ENCODE data around the gene BPIFB1. TPM values are rescaled to one million over a fixed set of nuclear protein-coding genes. Genes with fewer than 3 reads are reported as not detected.
A peak's percentile ranks its signal among the peaks of the same experiment; 100 is the strongest.

The BPIFB1 gene
- total and polyA plus RNA-seq, 9 of the 15 experiments (the other 6 are each of a cell fraction or from before 2014, with no cell fraction given): not detected

DNA sequence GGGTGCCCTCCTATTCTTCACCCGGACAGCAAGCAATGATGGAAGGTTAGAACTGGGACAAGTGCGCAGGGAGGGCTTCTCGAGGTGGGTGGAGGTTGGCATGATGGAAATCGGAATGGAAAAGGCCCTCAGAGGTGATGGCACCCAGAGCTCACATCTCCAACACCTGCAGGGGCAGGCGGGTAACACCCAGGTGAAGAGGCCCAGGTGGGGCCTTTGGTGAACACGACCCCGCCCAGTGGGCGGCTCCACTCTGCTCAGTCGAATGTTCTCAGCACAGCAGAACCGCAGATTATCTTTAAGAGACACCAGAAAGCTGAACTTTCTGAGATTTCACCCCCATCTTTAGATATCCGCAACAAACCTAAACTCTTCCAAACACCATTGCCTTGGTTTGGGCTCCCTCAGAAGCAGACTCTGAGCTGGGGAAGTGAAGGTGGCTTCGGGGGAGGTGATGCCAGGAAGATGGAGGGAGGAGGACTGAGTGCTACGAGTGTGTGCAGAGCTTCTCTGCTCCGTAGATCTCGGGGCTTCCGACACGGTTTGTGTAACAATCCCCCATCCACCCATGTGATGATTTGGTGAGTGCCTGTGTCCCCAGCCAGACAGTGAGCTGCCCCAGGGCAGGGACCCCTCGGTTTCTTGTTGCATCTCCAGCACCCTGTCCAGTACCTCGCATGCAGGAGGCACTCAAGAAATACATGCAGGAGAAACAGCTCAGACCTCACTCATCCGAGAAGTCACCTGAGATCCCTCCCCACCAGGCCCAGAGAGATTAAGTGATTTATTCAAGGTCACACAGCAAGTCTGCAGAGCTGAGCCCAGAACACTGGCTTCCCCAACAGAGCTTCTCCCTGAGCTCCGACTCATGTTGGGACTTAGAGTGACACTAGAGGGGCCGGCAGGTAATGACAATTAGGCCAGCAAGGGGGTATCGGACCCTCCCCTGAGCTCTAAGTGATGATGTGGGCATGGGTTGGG lies 45.4 kb downstream of the BPIFB1 start:
- H3K36me3 ChIP-seq (ENCODE audit: control insufficient read depth, insufficient read depth, low read length): no peaks in the 10 kb centered on the region
- H3K4me2 ChIP-seq (ENCODE audit: insufficient read depth, low read length): no peak overlapping the region
- BruUV-seq (replicated peaks): no TSS peak
- H2AFZ ChIP-seq (ENCODE audit: low read depth, low read length): no peak overlapping the region
- H3K79me2 ChIP-seq (ENCODE audit: control insufficient read depth, insufficient read depth, low read length): no peaks in the 10 kb centered on the region
- no peaks in the 10 kb centered on the region for H3K9me1 ChIP-seq (ENCODE audit: control insufficient read depth, insufficient read depth, low read length)
- ATAC-seq (no peak), DNase-seq (ENCODE audit: extremely low read depth in 1 of 4, low spot score in 3 of 4) (no peak), FAIRE-seq (no peak)
- H3K27me3 ChIP-seq (ENCODE audit: control insufficient read depth in 2 of 2, insufficient read depth in 2 of 2, low read length in 2 of 2): peaks cover 36 to 79% of the 10 kb centered on the region in 2 experiments
- 3% methylated on average over 23 of the region's 23 CpGs for WGBS (ENCODE audit: insufficient coverage, low coverage, missing lambda C conversion rate)
- H3K4me1 ChIP-seq (replicated peaks in 1 of 2; ENCODE audit: control insufficient read depth in 2 of 2, insufficient read depth in 2 of 2, low read length in 2 of 2): peaks cover 0 to 4% of the 10 kb centered on the region in 2 experiments; a peak in 1 of 5 replicates
- no peak overlapping the region for H3K4me3 ChIP-seq
- peak overlapping the region in 1 of 2 experiments; percentile 13; a peak in 1 of 4 replicates for H3K9ac ChIP-seq (ENCODE audit: insufficient read depth in 1 of 2, low read depth in 2 of 2, low read length in 2 of 2)
- no peak overlapping the region for H3K27ac ChIP-seq (ENCODE audit: extremely low read depth, low read depth, low read length)
- in situ Hi-C loops (cut with MboI): no loop called here
- intact Hi-C loops (cut with micrococcal nuclease): no loop called here
- POLR2A ChIA-PET: interaction anchor here (0.5 to 1.2 kb wide), 2 partner anchors 41 to 701 kb away, joined by 3 to 4 read pairs; no protein-coding TSS in a partner anchor
- H3K9me3 ChIP-seq (replicated peaks; ENCODE audit: control insufficient read depth, insufficient read depth, low read depth, low read length): no peaks in the 10 kb centered on the region
- H4K20me1 ChIP-seq (replicated peaks; ENCODE audit: control insufficient read depth, insufficient read depth, low read length): peaks cover 12% of the 10 kb centered on the region; the same call in 1 of the 2 replicates
- CTCF ChIA-PET (ENCODE audit: low intra/inter-chr PET ratio): no interaction called here
- TF ChIP-seq SOX6 (IDR thresholded peaks at IDR 0.05): no peak
- TF ChIP-seq, protein P1, sequence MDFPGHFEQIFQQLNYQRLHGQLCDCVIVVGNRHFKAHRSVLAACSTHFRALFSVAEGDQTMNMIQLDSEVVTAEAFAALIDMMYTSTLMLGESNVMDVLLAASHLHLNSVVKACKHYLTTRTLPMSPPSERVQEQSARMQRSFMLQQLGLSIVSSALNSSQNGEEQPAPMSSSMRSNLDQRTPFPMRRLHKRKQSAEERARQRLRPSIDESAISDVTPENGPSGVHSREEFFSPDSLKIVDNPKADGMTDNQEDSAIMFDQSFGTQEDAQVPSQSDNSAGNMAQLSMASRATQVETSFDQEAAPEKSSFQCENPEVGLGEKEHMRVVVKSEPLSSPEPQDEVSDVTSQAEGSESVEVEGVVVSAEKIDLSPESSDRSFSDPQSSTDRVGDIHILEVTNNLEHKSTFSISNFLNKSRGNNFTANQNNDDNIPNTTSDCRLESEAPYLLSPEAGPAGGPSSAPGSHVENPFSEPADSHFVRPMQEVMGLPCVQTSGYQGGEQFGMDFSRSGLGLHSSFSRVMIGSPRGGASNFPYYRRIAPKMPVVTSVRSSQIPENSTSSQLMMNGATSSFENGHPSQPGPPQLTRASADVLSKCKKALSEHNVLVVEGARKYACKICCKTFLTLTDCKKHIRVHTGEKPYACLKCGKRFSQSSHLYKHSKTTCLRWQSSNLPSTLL (IDR thresholded peaks at IDR 0.05): no peak
- no peak for TF ChIP-seq ZNF140 (CRISPR knock-in tag; IDR thresholded peaks at IDR 0.05)
- no peak for TF ChIP-seq SRSF1 (IDR thresholded peaks at IDR 0.05; ENCODE audit: low read depth, low read length)
- no peak for TF ChIP-seq ZNF75A (CRISPR knock-in tag; IDR thresholded peaks at IDR 0.05)
- no peak for TF ChIP-seq POLR2H (tag; IDR thresholded peaks at IDR 0.05; ENCODE audit: low read depth)
- TF ChIP-seq BRD9 (IDR thresholded peaks at IDR 0.05; ENCODE audit: low read depth, partially characterized antibody): no peak
- no peak for TF ChIP-seq ZNF436 (CRISPR knock-in tag; IDR thresholded peaks at IDR 0.05)
- TF ChIP-seq, protein P2, sequence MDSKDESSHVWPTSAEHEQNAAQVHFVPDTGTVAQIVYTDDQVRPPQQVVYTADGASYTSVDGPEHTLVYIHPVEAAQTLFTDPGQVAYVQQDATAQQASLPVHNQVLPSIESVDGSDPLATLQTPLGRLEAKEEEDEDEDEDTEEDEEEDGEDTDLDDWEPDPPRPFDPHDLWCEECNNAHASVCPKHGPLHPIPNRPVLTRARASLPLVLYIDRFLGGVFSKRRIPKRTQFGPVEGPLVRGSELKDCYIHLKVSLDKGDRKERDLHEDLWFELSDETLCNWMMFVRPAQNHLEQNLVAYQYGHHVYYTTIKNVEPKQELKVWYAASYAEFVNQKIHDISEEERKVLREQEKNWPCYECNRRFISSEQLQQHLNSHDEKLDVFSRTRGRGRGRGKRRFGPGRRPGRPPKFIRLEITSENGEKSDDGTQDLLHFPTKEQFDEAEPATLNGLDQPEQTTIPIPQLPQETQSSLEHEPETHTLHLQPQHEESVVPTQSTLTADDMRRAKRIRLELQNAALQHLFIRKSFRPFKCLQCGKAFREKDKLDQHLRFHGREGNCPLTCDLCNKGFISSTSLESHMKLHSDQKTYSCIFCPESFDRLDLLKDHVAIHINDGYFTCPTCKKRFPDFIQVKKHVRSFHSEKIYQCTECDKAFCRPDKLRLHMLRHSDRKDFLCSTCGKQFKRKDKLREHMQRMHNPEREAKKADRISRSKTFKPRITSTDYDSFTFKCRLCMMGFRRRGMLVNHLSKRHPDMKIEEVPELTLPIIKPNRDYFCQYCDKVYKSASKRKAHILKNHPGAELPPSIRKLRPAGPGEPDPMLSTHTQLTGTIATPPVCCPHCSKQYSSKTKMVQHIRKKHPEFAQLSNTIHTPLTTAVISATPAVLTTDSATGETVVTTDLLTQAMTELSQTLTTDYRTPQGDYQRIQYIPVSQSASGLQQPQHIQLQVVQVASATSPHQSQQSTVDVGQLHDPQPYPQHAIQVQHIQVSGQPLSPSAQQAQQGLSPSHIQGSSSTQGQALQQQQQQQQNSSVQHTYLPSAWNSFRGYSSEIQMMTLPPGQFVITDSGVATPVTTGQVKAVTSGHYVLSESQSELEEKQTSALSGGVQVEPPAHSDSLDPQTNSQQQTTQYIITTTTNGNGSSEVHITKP (IDR thresholded peaks at IDR 0.05; ENCODE audit: partially characterized antibody): no peak
- no peak for TF ChIP-seq MCM5 (IDR thresholded peaks at IDR 0.05; ENCODE audit: low read depth)
- TF ChIP-seq, protein P3, sequence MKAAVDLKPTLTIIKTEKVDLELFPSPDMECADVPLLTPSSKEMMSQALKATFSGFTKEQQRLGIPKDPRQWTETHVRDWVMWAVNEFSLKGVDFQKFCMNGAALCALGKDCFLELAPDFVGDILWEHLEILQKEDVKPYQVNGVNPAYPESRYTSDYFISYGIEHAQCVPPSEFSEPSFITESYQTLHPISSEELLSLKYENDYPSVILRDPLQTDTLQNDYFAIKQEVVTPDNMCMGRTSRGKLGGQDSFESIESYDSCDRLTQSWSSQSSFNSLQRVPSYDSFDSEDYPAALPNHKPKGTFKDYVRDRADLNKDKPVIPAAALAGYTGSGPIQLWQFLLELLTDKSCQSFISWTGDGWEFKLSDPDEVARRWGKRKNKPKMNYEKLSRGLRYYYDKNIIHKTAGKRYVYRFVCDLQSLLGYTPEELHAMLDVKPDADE (conservative IDR thresholded peaks at IDR 0.05; ENCODE audit: control insufficient read depth, low read depth, low read length): no peak
- no peak for TF ChIP-seq KAT7 (CRISPR knock-in tag; IDR thresholded peaks at IDR 0.05; ENCODE audit: borderline replicate concordance)
- no peak for TF ChIP-seq MTF1 (CRISPR knock-in tag; IDR thresholded peaks at IDR 0.05; ENCODE audit: borderline replicate concordance)

Data from K562 (cell line).